Stimulated activated naive CD8-positive, alpha-beta T cell treated with anti-CD3 and anti-CD28 coated beads, Interleukin-15, Interleukin-2, amounts not matched to agents 100 U/mL and 50 U/mL, for 24 hours (primary cell): ENCODE measurements around the gene NKX1-1.
A peak's percentile ranks its signal among the peaks of the same experiment; 100 is the strongest.

Experiments
- ATAC-seq: fragments of 150-1000 bp; cut with Tn5 transposase; one replicate; pipeline ENCODE4 v1.10.0; 2021
- DNase-seq: peaks from one replicate; pipeline ENCODE4 v3.0.0; 2021

Gene NKX1-1

GRCh38 chr4:1416948-1417260 is 10.7 kb upstream of the NKX1-1 start:
- no peak for DNase-seq
- ATAC-seq: no peak

DNA sequence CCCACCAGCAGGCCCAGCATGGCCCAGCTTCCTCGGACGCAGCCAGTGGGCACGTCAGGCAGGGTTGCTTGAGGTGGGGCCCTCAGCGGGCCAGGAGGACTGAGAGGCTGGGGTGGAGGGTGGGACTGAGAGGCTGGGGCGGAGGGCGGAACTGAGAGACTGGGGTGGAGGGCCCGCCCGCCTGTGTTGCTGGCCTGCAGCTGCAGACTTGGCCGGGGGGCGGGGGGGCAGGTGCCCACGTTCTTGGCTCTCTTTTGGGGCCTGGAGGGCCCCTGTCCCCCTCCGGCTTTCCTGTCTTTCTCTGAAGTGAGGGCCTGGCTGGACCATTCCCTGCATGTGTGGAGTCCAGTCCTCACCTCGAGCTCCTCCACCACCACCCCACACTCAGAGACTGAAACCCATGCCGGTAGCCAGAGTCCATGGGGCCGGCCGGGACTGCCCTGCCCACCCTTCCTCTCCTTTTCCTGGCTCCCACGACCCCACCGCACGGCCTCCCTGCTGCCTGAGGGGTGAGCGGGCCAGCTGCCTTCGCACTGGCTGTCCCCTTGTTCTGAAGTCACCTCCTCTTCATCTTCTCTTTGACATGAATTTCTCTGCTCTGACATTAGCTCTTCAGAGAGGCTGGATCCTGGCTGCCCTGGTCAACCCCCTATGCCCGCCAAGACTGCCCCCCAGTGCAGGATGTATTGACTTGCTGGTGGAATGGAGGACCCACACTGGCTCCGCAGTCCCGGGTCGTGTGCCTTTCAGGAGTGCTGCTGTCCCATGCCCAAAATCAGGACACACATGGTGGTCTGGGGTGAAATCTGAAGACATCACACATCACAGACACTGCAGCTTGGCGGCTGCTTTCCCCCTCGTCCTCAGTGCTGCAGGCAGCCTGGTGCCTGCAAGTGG is 10.1 kb upstream of the NKX1-1 start:
- ATAC-seq (no peak), DNase-seq (no peak)

DNA sequence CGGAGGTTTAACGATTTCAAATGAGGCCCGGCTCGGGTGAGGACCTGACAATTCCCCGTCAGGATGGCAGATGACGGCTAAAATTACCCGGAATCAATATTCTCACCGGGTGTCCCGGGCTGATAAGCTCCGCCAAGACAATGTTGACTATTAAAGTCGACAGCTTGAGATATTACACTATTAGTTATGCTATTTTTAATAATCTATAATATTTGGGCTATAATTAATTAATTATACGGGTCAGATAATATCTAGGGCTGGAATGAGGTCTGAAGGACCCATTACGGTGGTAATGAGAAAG is 9.4 kb upstream of the NKX1-1 start:
- ATAC-seq: no peak
- no peak for DNase-seq

DNA sequence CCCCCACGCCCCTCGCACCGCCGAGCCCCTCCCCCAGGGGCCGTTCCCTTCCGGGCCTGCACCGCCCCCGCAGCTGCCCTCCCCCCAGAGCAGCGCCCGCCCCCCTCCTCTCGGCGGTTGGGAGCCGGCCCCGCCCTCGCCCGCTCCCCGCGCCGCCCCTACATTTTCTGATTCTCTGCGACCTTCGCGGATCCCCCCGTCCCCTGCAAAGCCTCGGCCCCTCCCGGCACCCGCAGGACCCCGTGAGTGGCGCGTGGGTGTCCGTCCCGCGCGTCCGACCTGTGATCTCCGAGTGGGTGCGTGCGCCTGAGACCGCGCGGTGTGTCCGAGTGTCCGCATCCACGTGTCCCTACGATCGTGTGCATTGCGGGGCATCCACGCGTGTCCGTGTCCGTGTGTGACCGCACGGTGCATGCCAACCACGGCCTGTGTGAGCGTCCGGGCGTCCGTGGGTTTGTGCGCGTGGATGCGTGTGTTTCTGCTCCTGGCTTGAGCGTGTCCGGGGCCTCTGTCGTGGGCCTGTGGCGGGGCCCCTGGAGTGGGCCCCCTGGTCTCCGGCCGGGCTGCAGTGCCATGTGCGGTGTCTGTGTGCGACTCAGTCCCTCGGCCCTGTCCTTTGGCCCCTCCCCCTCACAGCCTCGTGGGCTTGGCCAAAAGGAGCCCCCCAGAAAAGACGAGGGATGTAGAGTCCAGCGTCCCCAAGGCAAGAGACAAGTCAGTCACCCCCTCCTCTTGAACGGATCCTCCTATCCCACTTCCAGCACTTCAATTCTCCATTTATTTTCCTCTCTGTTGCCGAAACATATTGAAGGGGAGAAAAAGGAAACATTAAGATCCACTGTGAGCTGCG is 8.8 kb upstream of the NKX1-1 start:
- DNase-seq: no peak
- no peak for ATAC-seq

GRCh38 chr4:1413687-1414479 is 7.6 kb upstream of the NKX1-1 start:
- DNase-seq (no peak), ATAC-seq (no peak)

- ATAC-seq (no peak), DNase-seq (no peak)
Measured at GRCh38 chr4:1413204-1413663, 7.0 kb upstream of the NKX1-1 start.

DNA sequence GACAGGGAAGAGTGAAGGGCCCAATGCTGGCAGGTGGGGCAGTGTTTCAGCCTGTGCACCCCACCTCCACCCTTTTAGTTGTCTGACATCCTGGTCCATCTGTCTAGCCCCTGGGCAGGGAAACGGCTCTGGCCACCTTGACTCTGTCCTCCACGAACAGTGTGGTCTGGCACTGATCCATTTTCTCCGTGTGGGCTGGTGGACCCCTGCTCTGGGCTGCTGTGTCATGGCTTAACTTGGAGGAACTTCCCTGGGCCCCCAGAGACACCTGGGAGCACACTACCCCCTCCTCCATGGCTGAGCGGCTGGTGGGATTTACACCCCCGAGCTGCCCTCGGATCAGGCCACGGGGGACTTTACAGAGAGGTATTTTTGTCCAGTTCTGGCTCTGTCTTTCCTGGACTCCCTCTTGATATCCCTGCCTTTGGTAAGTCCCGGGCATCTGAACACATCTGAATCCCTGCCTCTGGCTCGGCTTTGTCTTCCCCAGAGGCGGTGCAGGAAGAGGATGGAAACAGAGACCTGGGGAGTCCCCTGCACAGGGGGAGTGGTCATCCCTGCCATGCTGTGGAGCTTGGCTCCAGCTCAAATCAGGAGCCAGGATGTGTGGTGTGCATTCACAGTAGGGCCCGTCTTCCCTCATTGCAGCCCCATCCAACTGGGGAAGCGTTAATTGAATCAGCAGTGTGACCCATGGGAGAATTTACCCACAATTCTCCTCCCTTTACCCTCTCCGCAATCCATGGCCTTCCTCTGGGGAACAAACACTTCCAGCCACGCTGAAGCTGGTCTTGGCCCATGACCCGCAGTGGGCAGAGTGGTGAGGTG is 6.3 kb upstream of the NKX1-1 start:
- DNase-seq: no peak
- ATAC-seq: no peak

GRCh38 chr4:1411436-1412375 is 5.5 kb upstream of the NKX1-1 start:
- ATAC-seq (no peak), DNase-seq (no peak)

DNA sequence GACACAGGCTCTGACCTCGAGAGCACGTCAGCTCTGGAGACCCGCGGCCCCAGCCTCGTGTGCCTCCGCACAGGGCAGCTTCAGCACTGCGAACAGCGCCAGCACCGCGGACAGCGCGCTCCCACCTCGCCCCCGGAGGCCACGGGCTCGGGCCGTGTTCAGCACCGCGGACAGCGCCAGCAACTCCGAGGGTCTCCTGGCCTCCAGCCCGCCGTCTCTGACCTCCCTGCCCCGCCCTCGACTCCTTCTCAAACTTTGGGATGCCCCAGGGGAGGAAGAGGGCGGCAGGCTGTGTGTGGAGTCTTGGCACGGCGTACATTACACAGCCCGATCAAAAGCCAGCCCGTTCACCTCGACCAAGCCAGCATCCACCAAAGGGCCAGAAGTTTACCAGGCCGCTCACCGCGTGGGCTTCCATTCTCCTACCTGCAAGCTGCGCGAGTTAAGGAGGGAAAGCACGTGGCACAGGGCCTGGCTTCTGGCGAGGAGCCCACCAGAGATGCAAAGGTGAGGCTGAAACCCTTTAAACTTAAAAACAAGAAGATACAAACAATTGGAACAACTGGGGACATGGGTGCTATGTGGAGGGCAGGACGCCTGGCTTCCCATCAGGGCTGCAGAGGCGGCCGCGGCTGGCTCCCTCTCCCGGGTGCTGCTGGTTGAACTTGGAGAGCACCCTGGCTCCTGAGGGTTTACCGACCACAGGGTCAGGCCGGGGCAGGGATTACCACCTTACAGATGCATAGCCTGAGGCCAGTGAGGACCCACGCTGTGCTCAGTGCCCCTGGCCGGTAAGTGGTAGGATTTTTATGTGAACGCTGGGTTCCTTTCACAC is 4.5 kb upstream of the NKX1-1 start:
- peak; percentile 55 for ATAC-seq
- peak; percentile 73 for DNase-seq

- DNase-seq (no peak), ATAC-seq (no peak)
Measured at GRCh38 chr4:1409491-1410425, 3.5 kb upstream of the NKX1-1 start.

GRCh38 chr4:1409079-1409478 is 2.8 kb upstream of the NKX1-1 start:
- ATAC-seq: no peak
- DNase-seq: no peak

DNA sequence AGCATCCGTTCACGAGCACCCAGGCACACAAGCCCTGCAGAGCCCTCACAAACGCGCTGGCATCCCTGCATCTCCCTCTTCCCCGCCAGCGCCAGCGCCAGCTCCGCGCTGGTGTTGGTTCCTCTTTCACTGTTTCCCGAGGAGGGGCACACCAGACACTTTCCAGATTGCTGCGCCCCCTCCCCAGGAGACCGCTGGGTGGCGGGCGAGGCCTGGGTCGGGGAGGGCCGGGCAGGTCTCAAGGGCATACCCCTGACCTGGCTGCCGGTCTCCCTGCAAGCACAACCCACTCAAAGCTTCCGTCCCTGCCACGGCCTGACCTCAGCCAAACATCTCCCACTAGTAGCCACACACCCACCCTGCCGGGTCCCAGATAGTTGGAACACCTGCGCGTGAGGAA is 2.2 kb upstream of the NKX1-1 start:
- DNase-seq (no peak), ATAC-seq (no peak)

GRCh38 chr4:1407657-1408333 is 1.6 kb upstream of the NKX1-1 start:
- DNase-seq (no peak), ATAC-seq (no peak)

DNA sequence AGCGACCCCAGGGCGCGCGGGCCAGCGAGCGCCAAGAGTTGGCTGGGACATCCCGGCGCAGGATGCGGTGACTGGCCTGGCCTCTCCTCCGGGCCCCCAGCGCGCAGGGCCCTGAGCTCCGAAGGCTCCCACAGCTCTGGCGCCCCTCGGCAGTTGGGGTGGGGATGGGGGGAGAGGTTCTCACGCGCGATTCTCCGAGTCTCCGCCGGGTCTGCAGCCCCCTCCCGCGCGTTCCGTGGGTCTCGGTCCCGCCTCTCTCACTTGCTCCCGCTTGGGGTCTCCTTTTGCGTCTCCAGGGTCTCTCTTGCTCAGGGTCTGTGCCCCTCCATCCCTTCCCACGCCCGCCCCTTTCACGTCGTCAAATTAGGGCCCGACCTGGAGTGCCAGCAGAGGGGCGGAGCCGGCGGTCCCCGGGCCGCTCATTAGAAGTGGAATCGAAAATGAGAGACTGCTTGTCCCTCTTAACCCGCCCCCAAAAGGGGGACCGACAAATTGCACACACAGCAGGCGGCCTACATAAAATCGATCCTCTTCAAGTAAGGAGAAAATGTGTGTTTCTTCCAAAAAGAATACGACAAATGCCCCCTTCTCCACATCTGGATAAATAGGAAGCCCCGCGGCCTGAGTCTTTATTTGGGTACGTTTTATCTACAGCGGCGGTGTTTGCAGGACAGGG is 877 bp upstream of the NKX1-1 start:
- DNase-seq (no peak), ATAC-seq (no peak)

GRCh38 chr4:1405636-1406393 is 427 bp downstream of the NKX1-1 start:
- ATAC-seq (no peak), DNase-seq (no peak)

GRCh38 chr4:1405254-1405635 is 997 bp downstream of the NKX1-1 start:
- DNase-seq (no peak), ATAC-seq (no peak)
